Measurements from ENCODE around the gene ITPR2.

Gene ITPR2

DNA sequence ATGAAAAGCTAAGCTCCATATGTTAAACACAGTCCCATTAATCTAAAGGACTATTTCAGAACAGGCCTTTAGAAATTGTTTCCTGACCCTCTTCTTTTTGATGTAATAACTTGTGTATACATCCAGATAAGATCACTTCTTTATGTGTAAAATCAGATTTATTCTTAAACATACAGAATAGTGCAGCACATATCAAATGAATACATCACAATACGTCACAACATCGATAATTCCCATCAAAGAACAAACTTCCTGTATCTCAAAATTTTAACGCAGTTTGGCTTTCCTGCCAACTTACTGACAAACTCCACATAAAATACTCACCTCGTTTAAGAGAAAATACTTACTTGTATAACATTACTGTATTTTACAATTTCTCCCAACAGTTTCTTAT is 108.7 kb downstream of the ITPR2 start:
- no peak overlapping the region for H3K27ac ChIP-seq
- ChIA-PET POLR2A (ENCODE audit: low non-redundant PET) (no interaction called here), CTCF (interaction anchor here (0.8 kb wide), 1 partner anchor 16 kb away, joined by 3 read pairs; no protein-coding TSS in a partner anchor)
- no peak for DNase-seq (ENCODE audit: low spot score)
- TF ChIP-seq, protein P1, sequence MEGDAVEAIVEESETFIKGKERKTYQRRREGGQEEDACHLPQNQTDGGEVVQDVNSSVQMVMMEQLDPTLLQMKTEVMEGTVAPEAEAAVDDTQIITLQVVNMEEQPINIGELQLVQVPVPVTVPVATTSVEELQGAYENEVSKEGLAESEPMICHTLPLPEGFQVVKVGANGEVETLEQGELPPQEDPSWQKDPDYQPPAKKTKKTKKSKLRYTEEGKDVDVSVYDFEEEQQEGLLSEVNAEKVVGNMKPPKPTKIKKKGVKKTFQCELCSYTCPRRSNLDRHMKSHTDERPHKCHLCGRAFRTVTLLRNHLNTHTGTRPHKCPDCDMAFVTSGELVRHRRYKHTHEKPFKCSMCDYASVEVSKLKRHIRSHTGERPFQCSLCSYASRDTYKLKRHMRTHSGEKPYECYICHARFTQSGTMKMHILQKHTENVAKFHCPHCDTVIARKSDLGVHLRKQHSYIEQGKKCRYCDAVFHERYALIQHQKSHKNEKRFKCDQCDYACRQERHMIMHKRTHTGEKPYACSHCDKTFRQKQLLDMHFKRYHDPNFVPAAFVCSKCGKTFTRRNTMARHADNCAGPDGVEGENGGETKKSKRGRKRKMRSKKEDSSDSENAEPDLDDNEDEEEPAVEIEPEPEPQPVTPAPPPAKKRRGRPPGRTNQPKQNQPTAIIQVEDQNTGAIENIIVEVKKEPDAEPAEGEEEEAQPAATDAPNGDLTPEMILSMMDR (conservative IDR thresholded peaks at IDR 0.05; ENCODE audit: low read depth): no peak

DNA sequence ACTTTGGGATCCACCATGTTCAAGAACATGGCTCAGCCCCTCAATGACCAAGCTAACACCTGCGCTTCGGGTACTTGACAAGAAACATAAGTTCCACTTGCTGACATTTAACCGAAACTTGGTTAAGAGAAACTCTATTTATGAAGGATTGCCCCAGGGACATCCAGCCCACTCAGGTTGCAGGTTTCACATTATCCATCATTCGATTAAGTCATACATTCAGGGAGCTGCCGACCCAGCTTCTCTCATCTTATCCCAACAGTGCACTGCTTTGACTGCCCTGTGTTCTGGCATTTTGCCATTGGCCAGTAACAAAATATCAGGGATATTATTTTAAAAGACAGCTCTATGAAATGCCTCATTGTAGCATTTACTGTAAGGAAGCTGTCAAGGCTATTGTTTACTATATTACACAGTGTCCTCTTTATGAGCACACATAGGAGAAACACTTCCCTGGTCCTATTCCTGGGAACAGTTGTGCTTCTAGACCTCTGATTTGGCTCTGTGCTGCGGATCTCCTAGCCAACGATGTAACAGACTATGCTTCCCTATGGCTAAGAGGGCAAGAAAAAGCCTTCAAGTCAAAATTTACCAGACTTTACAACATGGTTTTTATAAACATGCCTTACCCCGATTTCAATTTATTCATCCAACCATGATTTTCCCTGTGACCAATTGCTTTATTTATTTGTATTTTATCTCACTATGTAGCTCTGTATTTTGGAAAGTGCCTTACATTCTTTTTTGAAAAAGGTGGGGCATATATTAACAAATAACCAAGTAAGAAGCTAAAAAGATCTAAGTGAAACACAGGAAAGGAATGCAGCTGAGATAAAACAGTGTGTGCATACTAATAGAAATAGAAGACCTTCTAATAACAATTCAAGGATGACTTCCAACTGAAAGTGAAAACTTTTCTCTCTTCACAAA is 109.3 kb downstream of the ITPR2 start:
- ChIA-PET POLR2A (ENCODE audit: low non-redundant PET) (no interaction called here), CTCF (interaction anchor here (0.7 to 0.8 kb wide), 2 partner anchors 14 to 17 kb away, joined by 3 to 4 read pairs; no protein-coding TSS in a partner anchor)
- H3K27ac ChIP-seq: no peak overlapping the region
- peak; percentile 5 for DNase-seq (ENCODE audit: low spot score)
- TF ChIP-seq, protein P1 (conservative IDR thresholded peaks at IDR 0.05; ENCODE audit: low read depth): no peak

DNA sequence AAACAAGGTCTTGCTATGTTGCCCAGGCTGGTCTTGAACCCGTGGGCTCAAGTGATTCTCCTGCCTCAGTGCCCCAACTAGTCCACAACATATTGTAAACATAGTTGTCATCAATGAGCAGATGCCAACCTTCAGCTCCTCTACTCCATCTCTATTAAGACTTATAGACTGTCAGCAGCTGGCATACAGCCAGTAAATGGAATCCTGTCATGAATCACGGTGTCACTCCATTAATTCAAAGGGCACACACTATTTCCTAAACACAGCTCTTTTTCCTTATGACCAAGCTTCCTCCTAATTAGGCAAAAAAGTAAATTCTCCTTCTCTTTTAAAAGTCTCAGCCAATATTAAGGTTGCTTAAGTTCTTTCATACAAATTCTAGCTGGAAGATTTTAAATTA is 111.2 kb downstream of the ITPR2 start:
- CTCF ChIA-PET: no interaction called here
- DNase-seq (ENCODE audit: low spot score): peak; percentile 34

DNA sequence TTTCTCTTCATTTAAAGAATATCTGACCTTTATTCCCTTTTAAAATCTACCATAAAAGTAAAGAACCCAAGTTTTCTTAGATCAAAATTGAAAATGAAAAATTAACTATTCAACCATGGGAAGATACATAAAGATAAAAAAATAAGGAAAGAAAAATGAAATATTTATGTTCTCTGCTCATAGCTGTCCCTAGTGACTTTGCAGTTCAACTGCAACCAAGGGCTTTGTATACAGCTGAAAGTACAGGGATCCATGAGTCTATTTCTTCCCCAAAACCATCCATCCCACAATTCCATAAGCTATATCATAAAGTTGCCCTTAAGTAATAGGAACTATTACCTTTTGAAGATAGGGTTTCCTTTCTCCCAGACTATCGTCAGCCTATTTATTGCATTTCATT is 113.1 kb downstream of the ITPR2 start:
- ChIA-PET CTCF (interaction anchor here (0.6 to 0.8 kb wide), 2 partner anchors 76 to 708 kb away, joined by 4 to 9 read pairs; no protein-coding TSS in a partner anchor), POLR2A (ENCODE audit: low non-redundant PET) (no interaction called here)
- TF ChIP-seq, protein P1 (conservative IDR thresholded peaks at IDR 0.05; ENCODE audit: low read depth): no peak
- no peak for DNase-seq (ENCODE audit: low spot score)
- H3K27ac ChIP-seq: no peak overlapping the region

More for the DNA sequence above, 111.2 kb downstream of the ITPR2 start:
- H3K27ac ChIP-seq: no peak overlapping the region
- TF ChIP-seq, protein P1 (conservative IDR thresholded peaks at IDR 0.05; ENCODE audit: low read depth): no peak
- POLR2A ChIA-PET (ENCODE audit: low non-redundant PET): no interaction called here

DNA sequence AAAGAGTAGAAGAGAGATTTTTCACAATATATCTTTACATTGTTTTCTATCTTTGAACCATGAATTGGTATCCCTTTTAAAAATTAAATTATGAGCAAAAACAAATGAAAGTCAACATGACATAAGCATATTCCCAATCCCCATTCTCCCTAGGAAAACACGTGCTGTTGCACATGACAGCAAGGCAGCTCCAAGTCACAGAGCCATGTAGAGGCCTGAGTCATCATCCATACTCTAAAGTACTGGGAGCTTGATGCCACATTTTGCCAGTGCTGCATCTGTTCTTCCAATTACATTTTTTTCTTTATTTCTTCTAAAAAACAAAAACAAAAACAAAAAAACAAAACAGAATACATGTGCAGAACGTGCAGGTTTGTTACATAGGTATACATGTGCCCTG is 115.2 kb downstream of the ITPR2 start:
- TF ChIP-seq, protein P1 (conservative IDR thresholded peaks at IDR 0.05; ENCODE audit: low read depth): no peak
- ChIA-PET POLR2A (ENCODE audit: low non-redundant PET) (no interaction called here), CTCF (no interaction called here)
- DNase-seq (ENCODE audit: low spot score): no peak
- no peak overlapping the region for H3K27ac ChIP-seq

DNA sequence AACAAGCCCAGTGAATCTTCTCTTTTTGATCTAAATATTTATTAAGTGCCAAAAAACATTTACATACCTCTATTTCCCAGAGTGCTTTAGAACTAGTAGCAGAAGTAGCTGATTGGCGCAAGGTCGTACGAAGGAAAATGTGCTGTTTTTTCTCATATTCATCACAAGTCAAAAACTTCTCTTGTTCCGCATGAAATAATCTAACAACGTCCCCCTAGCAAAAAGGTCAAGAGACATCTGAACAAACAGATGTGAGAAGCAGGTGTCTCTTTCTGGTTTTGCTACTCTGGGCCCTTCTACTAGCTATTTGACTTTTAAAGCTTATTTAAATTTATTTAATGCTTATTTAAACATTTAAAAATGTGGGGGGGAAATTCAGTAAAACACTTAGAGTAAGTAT is 117.8 kb downstream of the ITPR2 start:
- H3K27ac ChIP-seq: no peak overlapping the region
- ChIA-PET POLR2A (ENCODE audit: low non-redundant PET) (no interaction called here), CTCF (no interaction called here)
- DNase-seq (ENCODE audit: low spot score): no peak
- TF ChIP-seq, protein P1 (conservative IDR thresholded peaks at IDR 0.05; ENCODE audit: low read depth): no peak

Measured in RWPE1 (cell line).